ENCODE data around the gene KAZALD1. TPM values are rescaled to one million over a fixed set of nuclear protein-coding genes. Genes with fewer than 3 reads are reported as not detected.

Gene KAZALD1
- polyA plus RNA-seq, 1 of the 3 experiments (the other 2 are of a cell fraction), result 3.0 TPM

DNA sequence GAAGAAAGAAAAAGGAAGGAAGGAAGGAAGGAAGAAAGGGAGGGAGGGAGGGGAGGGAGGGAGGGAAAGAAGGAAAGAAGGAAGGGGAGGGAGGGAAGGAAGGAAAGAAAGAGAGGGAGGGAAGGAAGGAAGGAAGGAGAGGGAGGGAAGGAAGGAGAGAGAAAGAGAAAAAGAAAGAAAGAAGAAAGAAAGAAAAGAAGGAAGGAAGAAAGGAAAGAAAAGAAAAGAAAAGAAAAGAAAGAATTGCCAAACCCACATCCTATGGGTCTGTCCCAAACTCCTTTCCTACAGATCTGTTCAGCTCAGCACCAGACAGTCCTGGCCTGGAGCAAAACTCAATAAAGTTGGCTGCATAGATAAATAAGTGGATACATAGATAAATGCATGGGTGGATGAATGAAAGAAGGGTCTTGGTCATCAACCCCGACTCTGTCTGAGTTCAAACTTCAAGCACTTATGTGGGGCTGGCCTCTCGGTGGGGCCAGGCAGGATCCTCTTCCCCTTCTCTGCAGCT is 52.2 kb downstream of the KAZALD1 start:
- H3K27ac ChIP-seq (ENCODE audit: low read depth in 2 of 2, low read length in 1 of 2), result no peak overlapping the region
- 53% methylated on average over 2 of the region's 2 CpGs for WGBS (ENCODE audit: low lambda C conversion rate)
- no peak overlapping the region for H2AFZ ChIP-seq (ENCODE audit: low read depth)
- no peaks in the 10 kb centered on the region for H3K9me3 ChIP-seq
- H3K9me2 ChIP-seq, result no peaks in the 10 kb centered on the region
- H3K9ac ChIP-seq, result no peak overlapping the region
- H3K79me2 ChIP-seq (ENCODE audit: insufficient read depth), result no peaks in the 10 kb centered on the region
- no peak for DNase-seq
- H3K4me1 ChIP-seq (ENCODE audit: control insufficient read depth in 1 of 2, insufficient read depth in 2 of 2, low read depth in 1 of 2, low read length in 1 of 2), result peaks cover 0 to 12% of the 10 kb centered on the region in 2 experiments; a peak in 1 of 4 replicates
- CTCF ChIA-PET, result interaction anchor here (1.7 to 2.2 kb wide), 2 partner anchors 18 to 28 kb away, joined by 11 to 13 read pairs; no protein-coding TSS in a partner anchor
- H3F3A ChIP-seq (replicated peaks; ENCODE audit: insufficient read depth), result no peaks in the 10 kb centered on the region
- no peak overlapping the region for H3K4me2 ChIP-seq
- POLR2A ChIA-PET, result no interaction called here
- no peak overlapping the region for H3K4me3 ChIP-seq (ENCODE audit: low read depth in 2 of 2, low read length in 1 of 2)
- H3K36me3 ChIP-seq (replicated peaks in 1 of 2; ENCODE audit: control insufficient read depth in 1 of 2, insufficient read depth in 2 of 2, low read length in 1 of 2), result no peaks in the 10 kb centered on the region
- TF ChIP-seq, protein P1, sequence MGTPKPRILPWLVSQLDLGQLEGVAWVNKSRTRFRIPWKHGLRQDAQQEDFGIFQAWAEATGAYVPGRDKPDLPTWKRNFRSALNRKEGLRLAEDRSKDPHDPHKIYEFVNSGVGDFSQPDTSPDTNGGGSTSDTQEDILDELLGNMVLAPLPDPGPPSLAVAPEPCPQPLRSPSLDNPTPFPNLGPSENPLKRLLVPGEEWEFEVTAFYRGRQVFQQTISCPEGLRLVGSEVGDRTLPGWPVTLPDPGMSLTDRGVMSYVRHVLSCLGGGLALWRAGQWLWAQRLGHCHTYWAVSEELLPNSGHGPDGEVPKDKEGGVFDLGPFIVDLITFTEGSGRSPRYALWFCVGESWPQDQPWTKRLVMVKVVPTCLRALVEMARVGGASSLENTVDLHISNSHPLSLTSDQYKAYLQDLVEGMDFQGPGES (IDR thresholded peaks at IDR 0.05; ENCODE audit: low read depth, low read length), result no peak
- TF ChIP-seq TAF1 (IDR thresholded peaks at IDR 0.05; ENCODE audit: borderline replicate concordance, low read depth, low read length), result no peak
- no peak for TF ChIP-seq RFX5 (IDR thresholded peaks at IDR 0.05; ENCODE audit: low read length)
- no peak for TF ChIP-seq FOSL2 (IDR thresholded peaks at IDR 0.05; ENCODE audit: borderline replicate concordance, low read depth)
- TF ChIP-seq EP300 (IDR thresholded peaks at IDR 0.05; ENCODE audit: borderline replicate concordance in 1 of 2, low read depth in 1 of 2, low read length in 1 of 2), result no peak
- TF ChIP-seq, protein P2, sequence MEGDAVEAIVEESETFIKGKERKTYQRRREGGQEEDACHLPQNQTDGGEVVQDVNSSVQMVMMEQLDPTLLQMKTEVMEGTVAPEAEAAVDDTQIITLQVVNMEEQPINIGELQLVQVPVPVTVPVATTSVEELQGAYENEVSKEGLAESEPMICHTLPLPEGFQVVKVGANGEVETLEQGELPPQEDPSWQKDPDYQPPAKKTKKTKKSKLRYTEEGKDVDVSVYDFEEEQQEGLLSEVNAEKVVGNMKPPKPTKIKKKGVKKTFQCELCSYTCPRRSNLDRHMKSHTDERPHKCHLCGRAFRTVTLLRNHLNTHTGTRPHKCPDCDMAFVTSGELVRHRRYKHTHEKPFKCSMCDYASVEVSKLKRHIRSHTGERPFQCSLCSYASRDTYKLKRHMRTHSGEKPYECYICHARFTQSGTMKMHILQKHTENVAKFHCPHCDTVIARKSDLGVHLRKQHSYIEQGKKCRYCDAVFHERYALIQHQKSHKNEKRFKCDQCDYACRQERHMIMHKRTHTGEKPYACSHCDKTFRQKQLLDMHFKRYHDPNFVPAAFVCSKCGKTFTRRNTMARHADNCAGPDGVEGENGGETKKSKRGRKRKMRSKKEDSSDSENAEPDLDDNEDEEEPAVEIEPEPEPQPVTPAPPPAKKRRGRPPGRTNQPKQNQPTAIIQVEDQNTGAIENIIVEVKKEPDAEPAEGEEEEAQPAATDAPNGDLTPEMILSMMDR (IDR thresholded peaks at IDR 0.05), result no peak
- TF ChIP-seq TCF12 (IDR thresholded peaks at IDR 0.05), result no peak
- TF ChIP-seq, protein P3, sequence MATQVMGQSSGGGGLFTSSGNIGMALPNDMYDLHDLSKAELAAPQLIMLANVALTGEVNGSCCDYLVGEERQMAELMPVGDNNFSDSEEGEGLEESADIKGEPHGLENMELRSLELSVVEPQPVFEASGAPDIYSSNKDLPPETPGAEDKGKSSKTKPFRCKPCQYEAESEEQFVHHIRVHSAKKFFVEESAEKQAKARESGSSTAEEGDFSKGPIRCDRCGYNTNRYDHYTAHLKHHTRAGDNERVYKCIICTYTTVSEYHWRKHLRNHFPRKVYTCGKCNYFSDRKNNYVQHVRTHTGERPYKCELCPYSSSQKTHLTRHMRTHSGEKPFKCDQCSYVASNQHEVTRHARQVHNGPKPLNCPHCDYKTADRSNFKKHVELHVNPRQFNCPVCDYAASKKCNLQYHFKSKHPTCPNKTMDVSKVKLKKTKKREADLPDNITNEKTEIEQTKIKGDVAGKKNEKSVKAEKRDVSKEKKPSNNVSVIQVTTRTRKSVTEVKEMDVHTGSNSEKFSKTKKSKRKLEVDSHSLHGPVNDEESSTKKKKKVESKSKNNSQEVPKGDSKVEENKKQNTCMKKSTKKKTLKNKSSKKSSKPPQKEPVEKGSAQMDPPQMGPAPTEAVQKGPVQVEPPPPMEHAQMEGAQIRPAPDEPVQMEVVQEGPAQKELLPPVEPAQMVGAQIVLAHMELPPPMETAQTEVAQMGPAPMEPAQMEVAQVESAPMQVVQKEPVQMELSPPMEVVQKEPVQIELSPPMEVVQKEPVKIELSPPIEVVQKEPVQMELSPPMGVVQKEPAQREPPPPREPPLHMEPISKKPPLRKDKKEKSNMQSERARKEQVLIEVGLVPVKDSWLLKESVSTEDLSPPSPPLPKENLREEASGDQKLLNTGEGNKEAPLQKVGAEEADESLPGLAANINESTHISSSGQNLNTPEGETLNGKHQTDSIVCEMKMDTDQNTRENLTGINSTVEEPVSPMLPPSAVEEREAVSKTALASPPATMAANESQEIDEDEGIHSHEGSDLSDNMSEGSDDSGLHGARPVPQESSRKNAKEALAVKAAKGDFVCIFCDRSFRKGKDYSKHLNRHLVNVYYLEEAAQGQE (IDR thresholded peaks at IDR 0.05; ENCODE audit: low read depth, low read length), result no peak
- no peak for TF ChIP-seq JUND (IDR thresholded peaks at IDR 0.05)
- no peak for TF ChIP-seq SMC3 (IDR thresholded peaks at IDR 0.05; ENCODE audit: low read depth, low read length)
- no peak for TF ChIP-seq ELF1 (IDR thresholded peaks at IDR 0.05)
- H3K27me3 ChIP-seq (ENCODE audit: insufficient read depth), result peaks cover 36% of the 10 kb centered on the region
- no peaks in the 10 kb centered on the region for H4K20me1 ChIP-seq (ENCODE audit: insufficient read depth)

All from SK-N-SH (cell line).